GM15510 (cell line): ENCODE data around the gene NPTX2.

Experiments used
- POLR2A ChIP-seq: IDR thresholded peaks from 3 replicates; pipeline ENCODE4 v1.6.1; 2011; ENCODE audit warnings: borderline replicate concordance; ENCODE audit not compliant: insufficient read length; ENCODE audit errors: extremely low read depth

Gene NPTX2

DNA sequence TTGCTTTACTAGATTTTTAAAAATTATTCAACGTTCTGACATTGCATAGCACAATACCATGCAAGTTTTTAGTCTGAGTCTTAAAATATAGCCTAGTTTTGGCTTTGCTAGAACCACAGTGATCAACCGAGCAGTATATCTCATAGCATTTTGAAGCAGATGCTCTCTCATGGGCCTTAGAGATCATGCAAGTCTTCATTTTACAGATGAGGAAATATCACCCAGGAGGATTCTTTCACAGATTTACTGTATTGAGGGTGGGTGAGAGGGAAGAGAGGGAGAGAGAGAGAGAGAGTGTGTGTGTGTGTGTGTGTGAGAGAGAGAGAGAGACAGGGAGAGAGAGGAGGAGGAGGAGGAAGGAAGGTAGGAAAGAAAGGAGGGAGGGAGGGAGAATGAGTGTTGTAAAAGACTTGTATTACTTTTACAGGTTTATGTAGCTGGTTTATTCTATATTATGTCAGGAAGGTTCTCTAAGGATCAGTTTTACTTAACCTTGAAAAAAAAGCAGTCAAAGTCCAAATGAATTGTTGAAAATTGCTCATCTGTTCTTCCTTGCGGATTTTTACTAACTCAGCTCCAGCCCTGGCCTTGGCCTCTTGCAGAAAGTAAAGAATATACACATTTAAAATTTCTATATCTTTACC lies 14.2 kb upstream of the NPTX2 start:
- no peak for TF ChIP-seq POLR2A

- TF ChIP-seq POLR2A = no peak
Measured at GRCh38 chr7:98603399-98603788, 13.7 kb upstream of the NPTX2 start.

DNA sequence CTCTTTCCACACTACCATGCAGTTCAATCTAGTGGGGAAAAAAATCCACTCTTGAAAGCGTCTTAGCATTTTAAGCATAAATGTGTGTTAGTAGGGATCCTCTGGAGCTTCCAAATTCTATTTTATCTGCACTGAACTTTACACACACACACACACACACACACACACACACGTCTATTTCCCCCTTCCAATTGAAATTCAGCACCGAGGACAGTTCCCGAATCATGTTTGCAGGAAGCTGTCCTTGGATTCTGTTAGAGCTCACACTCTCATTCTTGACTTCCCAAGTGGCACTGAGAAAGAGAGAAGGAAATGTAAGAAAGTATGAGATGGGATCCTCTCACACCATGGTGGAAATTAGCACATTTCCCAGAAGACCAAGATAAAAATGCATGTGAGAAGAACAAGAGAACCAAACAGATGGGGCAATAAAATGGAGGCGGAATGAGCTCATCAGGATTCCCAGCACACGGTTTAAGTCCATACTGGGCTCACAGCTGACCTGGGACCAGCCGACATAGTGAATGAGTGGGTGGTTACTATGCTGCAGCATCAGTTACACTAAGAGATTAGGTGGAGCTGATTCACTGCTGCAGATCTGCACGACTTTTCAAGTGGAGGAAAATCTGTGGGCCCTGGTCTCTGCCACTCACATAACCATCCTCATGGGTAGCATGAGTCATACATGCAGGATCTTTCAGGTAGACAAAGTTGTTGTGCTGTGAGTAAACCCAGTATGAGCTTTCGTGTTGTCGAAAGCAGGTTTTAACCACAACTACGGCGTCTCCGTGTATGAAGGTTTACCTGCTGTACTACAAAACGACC lies 3.3 kb upstream of the NPTX2 start:
- TF ChIP-seq POLR2A = no peak

GRCh38 chr7:98616381-98617050 lies 569 bp upstream of the NPTX2 start:
- no peak for TF ChIP-seq POLR2A

DNA sequence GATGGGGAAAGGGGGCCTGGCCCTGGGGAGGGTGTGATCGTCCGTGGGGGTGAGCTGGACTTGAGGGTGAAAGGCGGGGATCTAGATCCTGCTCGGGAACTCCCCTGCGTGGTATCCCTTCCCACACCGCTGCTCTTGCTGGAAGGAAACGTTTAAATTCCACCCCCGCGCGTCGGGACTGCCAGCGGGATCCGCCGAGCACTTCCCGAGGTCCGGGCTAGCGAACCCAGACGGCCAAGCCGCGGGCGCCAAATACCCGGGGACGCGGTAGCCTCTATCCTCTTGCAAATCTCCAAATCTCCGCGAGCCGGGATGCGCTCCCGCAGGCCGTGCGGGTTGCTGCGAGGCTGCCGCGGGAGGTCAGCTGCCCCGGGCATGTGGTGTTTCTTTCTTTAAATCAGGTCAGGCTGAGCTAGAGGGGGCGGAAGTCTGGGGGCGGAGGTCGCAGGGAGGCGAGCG lies 904 bp downstream of the NPTX2 start:
- no peak for TF ChIP-seq POLR2A

GRCh38 chr7:98618786-98619185 lies 1.7 kb downstream of the NPTX2 start:
- no peak for TF ChIP-seq POLR2A

GRCh38 chr7:98619450-98620321 lies 2.6 kb downstream of the NPTX2 start:
- no peak for TF ChIP-seq POLR2A

GRCh38 chr7:98621573-98622482 lies 4.7 kb downstream of the NPTX2 start:
- TF ChIP-seq POLR2A = no peak

- TF ChIP-seq POLR2A = no peak
Measured at GRCh38 chr7:98622926-98623325, 5.8 kb downstream of the NPTX2 start.

- TF ChIP-seq POLR2A = no peak
Measured at GRCh38 chr7:98624846-98625420, 7.8 kb downstream of the NPTX2 start.

DNA sequence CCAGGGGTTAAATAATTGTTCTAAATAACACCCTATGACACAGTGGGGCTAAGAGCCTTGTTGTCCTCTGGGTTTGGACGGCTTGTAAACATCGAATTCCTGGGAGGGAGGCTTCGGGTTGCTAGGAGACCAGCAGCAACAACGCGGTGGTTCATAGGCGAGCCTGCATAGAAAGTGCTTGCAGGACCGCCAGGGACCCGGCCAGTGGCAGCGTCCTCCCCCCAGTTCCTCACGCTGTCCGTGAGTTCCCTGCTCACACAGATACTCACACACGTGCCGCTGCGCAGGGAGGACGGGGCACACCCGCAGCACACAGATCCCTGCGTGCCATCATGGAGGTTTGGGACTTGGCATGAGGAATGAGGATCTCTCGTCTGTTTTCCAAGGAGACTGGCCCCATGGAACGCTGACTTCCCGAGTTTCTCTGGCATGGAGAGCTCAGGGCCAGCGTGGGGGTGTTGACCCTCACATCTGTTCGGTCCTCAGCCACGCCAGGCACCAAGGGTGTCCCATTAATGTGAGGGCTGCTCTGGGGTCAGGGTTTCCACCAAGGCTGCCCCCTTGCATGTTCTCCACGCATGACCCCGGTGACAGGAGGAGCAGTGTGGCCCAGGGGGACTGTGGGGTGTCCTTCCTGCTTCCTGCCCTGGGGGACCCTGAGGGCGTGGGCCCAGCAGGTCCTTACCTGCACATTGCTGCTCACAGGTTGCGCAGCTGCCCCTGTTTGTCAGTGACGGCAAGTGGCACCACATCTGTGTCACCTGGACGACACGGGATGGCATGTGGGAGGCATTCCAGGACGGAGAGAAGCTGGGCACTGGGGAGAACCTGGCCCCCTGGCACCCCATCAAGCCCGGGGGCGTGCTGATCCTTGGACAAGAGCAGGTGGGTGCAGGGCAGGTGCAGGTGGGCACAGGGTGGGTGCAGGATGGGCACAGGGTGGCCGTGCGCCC lies 9.7 kb downstream of the NPTX2 start:
- TF ChIP-seq POLR2A = no peak

- TF ChIP-seq POLR2A = no peak
Measured at GRCh38 chr7:98627413-98627790, 10.3 kb downstream of the NPTX2 start.
